Left lung (tissue), 10 donors: ENCODE measurements around the gene NME7. TPM values are rescaled to one million over a fixed set of nuclear protein-coding genes. Genes with fewer than 3 reads are reported as not detected.
A peak's percentile ranks its signal among the peaks of the same experiment; 100 is the strongest.

Experiments used
- ATAC-seq: fragments of 200-7000 bp; cut with Tn5 transposase; one replicate; pipeline ENCODE4 v1.9.1; 2020; ENCODE audit warnings: moderate library complexity
- DNase-seq, 4 donors: peaks; one replicate each; pipeline ENCODE4 v3.0.0-alpha.2; 2013 to 2020
- H3K27ac ChIP-seq, 2 donors: fragments of 200-600 bp; sonication (generic) in 1 of 2; one replicate each; pipeline versions ENCODE4 v1.5.0 to v1.8.0; 2020 to 2021
- H3K27me3 ChIP-seq, 2 donors: fragments of 200-600 bp; sonication (generic) in 1 of 2; one replicate each; pipeline versions ENCODE4 v1.5.0 to v1.8.0; 2020 to 2021
- H3K36me3 ChIP-seq, 2 donors: fragments of 200-600 bp; sonication (generic) in 1 of 2; one replicate each; pipeline versions ENCODE4 v1.5.0 to v1.8.0; 2020 to 2021
- H3K4me1 ChIP-seq, 2 donors: fragments of 200-600 bp; one replicate each; pipeline ENCODE4 v1.8.0; 2021
- H3K4me3 ChIP-seq, 2 donors: fragments of 200-600 bp; sonication (generic) in 1 of 2; one replicate each; pipeline versions ENCODE4 v1.5.0 to v1.8.0; 2020 to 2021; ENCODE audit warnings: mild to moderate bottlenecking in 1 of 2
- H3K9me3 ChIP-seq, 2 donors: fragments of 200-600 bp; sonication (generic) in 1 of 2; one replicate each; pipeline versions ENCODE4 v1.5.0 to v1.8.0; 2020 to 2021
- intact Hi-C, 2 donors: fragments of 100-400 bp; cut with DNase I; formaldehyde crosslinking; loops; one replicate each; pipeline versions ENCODE4 v1.11.2 to v1.14.2; 2022
- polyA plus RNA-seq, 6 donors: library from polyadenylated mRNA; unstranded; fragments of 120-200 nt; gene quantifications; one replicate each; pipeline ENCODE4 v1.2.1, GENCODE V29; 2013; ENCODE audit not compliant: insufficient read length in 6 of 6
- total RNA-seq, 2 donors: library from RNA; stranded (reverse); fragmentation: NEBNext Ultra II Directional; extraction: Animal tissue kit (Norgen Biotek cat#: 25700); gene quantifications; one replicate each; pipeline ENCODE4 v1.2.1, GENCODE V29; 2021
- TF ChIP-seq, protein P1 (sequence below), 2 donors: fragments of 200-600 bp; sonication (generic) in 1 of 2; IDR thresholded peaks; one replicate each; pipeline versions ENCODE4 v1.5.0 to v1.8.0; 2021; ENCODE audit warnings: antibody characterized with exemption in 2 of 2
- donor health status: DM: no; HTN: yes; CAD: no.
- donor health status: DM: no; HTN: no; CAD: no.

NME7 gene
- total and polyA plus RNA-seq, 8 donors = 13.6 to 77.6 (median 59.3) TPM

DNA sequence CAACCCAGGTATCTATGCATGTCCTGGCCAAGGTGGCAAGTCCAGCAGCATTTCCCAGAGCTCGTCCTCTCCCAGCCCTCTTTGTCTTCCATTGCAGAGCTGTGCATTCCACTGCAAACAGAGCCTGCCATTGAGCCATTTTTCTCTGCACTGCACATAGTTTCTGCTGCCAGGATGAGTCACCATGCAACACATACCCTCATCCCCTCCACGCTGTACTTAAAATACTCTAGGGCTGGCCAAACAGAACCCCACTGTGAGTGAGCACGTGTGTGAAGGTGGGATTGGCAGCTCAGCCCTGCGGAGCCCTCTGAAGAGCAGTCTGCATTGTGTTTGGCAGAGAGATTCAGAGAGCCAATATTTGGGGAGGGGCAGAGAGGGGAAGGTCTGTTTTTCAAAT is 265.0 kb downstream of the NME7 start:
- Histone ChIP-seq H3K4me1 (peaks cover 0 to 21% of the 10 kb centered on the region in 2 donors), H3K9me3 (no peaks in the 10 kb centered on the region), H3K27me3 (peaks cover 0 to 38% of the 10 kb centered on the region in 2 donors), H3K36me3 (no peaks in the 10 kb centered on the region), H3K4me3 (peak overlapping the region in 1 of 2 donors; percentile 8), H3K27ac (peak overlapping the region; percentile 59 to 73)
- TF ChIP-seq, protein P1, sequence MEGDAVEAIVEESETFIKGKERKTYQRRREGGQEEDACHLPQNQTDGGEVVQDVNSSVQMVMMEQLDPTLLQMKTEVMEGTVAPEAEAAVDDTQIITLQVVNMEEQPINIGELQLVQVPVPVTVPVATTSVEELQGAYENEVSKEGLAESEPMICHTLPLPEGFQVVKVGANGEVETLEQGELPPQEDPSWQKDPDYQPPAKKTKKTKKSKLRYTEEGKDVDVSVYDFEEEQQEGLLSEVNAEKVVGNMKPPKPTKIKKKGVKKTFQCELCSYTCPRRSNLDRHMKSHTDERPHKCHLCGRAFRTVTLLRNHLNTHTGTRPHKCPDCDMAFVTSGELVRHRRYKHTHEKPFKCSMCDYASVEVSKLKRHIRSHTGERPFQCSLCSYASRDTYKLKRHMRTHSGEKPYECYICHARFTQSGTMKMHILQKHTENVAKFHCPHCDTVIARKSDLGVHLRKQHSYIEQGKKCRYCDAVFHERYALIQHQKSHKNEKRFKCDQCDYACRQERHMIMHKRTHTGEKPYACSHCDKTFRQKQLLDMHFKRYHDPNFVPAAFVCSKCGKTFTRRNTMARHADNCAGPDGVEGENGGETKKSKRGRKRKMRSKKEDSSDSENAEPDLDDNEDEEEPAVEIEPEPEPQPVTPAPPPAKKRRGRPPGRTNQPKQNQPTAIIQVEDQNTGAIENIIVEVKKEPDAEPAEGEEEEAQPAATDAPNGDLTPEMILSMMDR (IDR thresholded peaks at IDR 0.05) = no peak
- DNase-seq (peak in 2 of 4 donors; percentile 41 to 61), ATAC-seq (peak; percentile 31)
- intact Hi-C loops = no loop called here

DNA sequence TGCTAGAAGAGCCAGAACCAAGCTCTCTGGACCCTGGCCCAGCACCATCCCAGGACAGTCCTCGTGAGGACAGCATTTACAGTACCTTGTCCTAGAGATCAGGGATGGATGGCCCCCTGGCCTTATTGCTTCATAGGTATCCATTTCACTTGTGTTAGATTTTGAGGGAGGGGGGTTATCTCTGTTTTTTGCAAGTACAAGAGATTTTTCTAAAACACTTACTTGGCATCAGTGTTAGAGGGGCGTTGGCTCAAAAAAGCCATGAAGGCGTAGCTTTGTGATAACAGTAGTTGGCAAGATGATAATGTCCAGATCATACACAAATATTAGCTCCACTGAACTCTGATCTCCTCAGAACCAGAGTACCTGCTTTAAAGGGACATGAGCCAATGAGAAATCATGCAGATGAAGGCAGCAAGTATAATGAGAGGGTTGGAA is 266.9 kb downstream of the NME7 start:
- ATAC-seq (no peak), DNase-seq (no peak)
- no peak overlapping the region for H3K4me3 ChIP-seq
- H3K4me1 ChIP-seq = peaks cover 0 to 14% of the 10 kb centered on the region in 2 donors
- TF ChIP-seq, protein P1 (IDR thresholded peaks at IDR 0.05) = no peak
- no peak overlapping the region for H3K27ac ChIP-seq
- peaks cover 0 to 19% of the 10 kb centered on the region in 2 donors for H3K27me3 ChIP-seq
- no peaks in the 10 kb centered on the region for H3K9me3 ChIP-seq
- intact Hi-C loops = no loop called here
- no peaks in the 10 kb centered on the region for H3K36me3 ChIP-seq

DNA sequence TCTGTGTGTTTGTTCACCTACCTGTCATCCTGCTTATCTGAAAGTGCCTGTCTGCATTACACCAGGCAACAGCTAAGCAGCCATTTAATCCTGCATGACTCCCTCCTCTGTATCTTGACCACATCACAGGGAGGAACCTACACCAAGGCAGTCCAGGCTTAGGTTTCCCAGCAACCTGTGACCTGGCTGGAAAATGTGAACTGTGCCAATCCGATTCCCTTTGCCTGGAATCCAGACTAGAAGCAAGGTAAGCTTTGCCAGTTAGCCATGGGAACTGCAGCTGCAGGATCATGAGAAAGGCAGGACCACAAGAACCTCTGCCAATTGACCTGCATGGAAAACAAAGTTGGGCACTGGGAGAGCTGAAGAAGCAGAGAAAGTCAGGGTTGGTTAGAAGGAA is 267.4 kb downstream of the NME7 start:
- TF ChIP-seq, protein P1 (IDR thresholded peaks at IDR 0.05) = no peak
- intact Hi-C loops = no loop called here

DNA sequence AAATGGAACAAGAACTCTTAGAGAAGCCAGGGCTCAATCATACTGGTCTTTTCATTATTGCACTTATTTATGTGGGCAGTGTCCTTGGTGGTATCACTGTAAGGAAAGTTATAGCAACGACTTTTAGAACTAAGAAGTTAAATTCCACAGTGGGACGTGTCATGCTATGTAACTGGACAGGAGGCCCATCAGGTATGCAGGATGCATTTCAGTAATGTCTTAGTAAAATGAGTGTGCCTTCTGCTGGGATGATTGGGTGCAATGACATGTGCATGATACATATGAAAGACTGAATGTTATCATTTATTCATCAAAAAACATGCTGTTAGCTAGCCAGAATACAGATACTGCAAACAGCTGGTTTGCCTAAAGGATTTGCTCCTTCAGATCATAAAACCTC is 268.0 kb downstream of the NME7 start:
- Histone ChIP-seq H3K9me3 (no peaks in the 10 kb centered on the region), H3K36me3 (no peaks in the 10 kb centered on the region), H3K4me3 (no peak overlapping the region), H3K27ac (no peak overlapping the region), H3K4me1 (peaks cover 0 to 10% of the 10 kb centered on the region in 2 donors), H3K27me3 (peaks cover 0 to 8% of the 10 kb centered on the region in 2 donors)
- DNase-seq (no peak), ATAC-seq (no peak)
- TF ChIP-seq, protein P1 (IDR thresholded peaks at IDR 0.05) = no peak
- intact Hi-C loops = no loop called here

More for the DNA sequence above, 267.4 kb downstream of the NME7 start:
- Histone ChIP-seq H3K27me3 (peaks cover 0 to 15% of the 10 kb centered on the region in 2 donors), H3K27ac (no peak overlapping the region), H3K4me3 (no peak overlapping the region), H3K9me3 (no peaks in the 10 kb centered on the region), H3K4me1 (peaks cover 0 to 10% of the 10 kb centered on the region in 2 donors), H3K36me3 (no peaks in the 10 kb centered on the region)
- DNase-seq (no peak), ATAC-seq (no peak)

DNA sequence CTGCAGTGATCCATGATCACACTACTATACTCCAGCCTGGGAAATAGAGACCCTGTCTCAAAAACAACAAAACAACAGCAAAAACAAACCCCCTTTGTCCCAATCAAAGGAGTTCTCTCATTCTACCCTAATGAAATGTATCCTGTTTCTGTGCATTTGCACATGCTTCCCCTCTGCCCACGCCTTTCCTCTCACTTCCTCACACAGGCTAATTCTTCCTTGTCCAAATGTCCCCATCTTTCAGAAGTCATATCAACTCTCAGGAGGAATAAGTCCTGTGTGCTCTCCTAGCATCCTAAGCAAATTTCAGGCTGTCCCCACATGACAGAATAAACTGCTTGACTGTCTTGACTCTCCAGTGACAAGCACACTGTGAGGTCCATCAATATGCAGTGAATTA is 269.2 kb downstream of the NME7 start:
- Histone ChIP-seq H3K27ac (no peak overlapping the region), H3K4me3 (no peak overlapping the region), H3K27me3 (no peaks in the 10 kb centered on the region), H3K4me1 (peaks cover 0 to 10% of the 10 kb centered on the region in 2 donors), H3K36me3 (no peaks in the 10 kb centered on the region), H3K9me3 (no peaks in the 10 kb centered on the region)
- intact Hi-C loops = no loop called here
- TF ChIP-seq, protein P1 (IDR thresholded peaks at IDR 0.05) = no peak
- ATAC-seq = no peak
- no peak for DNase-seq
